Measurements from ENCODE around the gene HMG20A. TPM values are rescaled to one million over a fixed set of nuclear protein-coding genes. Genes with fewer than 3 reads are reported as not detected.

The HMG20A gene
- polyA plus RNA-seq, 1 donor from 2014 or later: 52.2 TPM

DNA sequence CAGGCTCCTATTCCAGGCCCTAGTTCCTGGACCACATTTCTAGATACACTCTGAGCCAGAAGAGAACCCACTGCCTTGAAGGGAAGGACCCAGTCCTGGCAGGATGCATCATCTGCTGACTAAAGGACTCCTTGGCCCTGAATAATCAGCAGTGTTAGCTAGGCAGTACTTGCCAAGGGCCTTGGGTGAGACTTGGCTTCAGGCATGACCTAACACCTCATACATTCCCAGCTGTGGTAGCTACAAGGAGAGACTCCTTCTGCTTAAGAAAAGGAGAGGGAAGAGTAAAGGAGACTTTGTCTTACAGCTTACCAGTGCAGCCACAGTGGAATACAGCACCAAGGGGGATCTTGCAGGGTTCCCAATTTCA lies 27.2 kb upstream of the HMG20A start:
- Histone ChIP-seq H3K9ac (ENCODE audit: low read length) (no peak overlapping the region), H2AFZ (ENCODE audit: low read depth, low read length) (no peak overlapping the region), H3K27ac (ENCODE audit: low read length) (no peak overlapping the region), H3K4me2 (ENCODE audit: low read length) (no peak overlapping the region), H3F3A (ENCODE audit: insufficient read depth, low read length, poor library complexity, severe bottlenecking) (no peaks in the 10 kb centered on the region), H4K20me1 (ENCODE audit: insufficient read depth) (no peaks in the 10 kb centered on the region), H3K27me3 (ENCODE audit: insufficient read depth, low read depth, low read length) (no peaks in the 10 kb centered on the region), H3K79me2 (replicated peaks; ENCODE audit: insufficient read depth, low read length) (no peaks in the 10 kb centered on the region), H3K9me2 (ENCODE audit: insufficient read depth, low read length) (no peaks in the 10 kb centered on the region), H3K9me3 (ENCODE audit: low read length) (peaks cover 4% of the 10 kb centered on the region), H3K4me3 (ENCODE audit: low read length) (no peak overlapping the region), H3K36me3 (ENCODE audit: insufficient read depth, low read length) (no peaks in the 10 kb centered on the region)
- TF ChIP-seq TAF1 (IDR thresholded peaks at IDR 0.05; ENCODE audit: low read depth) (no peak), SMC3 (conservative IDR thresholded peaks at IDR 0.05; ENCODE audit: poor library complexity) (no peak), EP300 (conservative IDR thresholded peaks at IDR 0.05; ENCODE audit: poor library complexity, severe bottlenecking) (no peak), MXI1 (conservative IDR thresholded peaks at IDR 0.05; ENCODE audit: poor library complexity, severe bottlenecking) (no peak), POLR2AphosphoS5 (IDR thresholded peaks at IDR 0.05) (no peak), RAD21 (conservative IDR thresholded peaks at IDR 0.05) (no peak), EZH2 (IDR thresholded peaks at IDR 0.05; ENCODE audit: borderline replicate concordance, insufficient read depth, low read length, poor library complexity, severe bottlenecking) (no peak)
- TF ChIP-seq, protein P1, sequence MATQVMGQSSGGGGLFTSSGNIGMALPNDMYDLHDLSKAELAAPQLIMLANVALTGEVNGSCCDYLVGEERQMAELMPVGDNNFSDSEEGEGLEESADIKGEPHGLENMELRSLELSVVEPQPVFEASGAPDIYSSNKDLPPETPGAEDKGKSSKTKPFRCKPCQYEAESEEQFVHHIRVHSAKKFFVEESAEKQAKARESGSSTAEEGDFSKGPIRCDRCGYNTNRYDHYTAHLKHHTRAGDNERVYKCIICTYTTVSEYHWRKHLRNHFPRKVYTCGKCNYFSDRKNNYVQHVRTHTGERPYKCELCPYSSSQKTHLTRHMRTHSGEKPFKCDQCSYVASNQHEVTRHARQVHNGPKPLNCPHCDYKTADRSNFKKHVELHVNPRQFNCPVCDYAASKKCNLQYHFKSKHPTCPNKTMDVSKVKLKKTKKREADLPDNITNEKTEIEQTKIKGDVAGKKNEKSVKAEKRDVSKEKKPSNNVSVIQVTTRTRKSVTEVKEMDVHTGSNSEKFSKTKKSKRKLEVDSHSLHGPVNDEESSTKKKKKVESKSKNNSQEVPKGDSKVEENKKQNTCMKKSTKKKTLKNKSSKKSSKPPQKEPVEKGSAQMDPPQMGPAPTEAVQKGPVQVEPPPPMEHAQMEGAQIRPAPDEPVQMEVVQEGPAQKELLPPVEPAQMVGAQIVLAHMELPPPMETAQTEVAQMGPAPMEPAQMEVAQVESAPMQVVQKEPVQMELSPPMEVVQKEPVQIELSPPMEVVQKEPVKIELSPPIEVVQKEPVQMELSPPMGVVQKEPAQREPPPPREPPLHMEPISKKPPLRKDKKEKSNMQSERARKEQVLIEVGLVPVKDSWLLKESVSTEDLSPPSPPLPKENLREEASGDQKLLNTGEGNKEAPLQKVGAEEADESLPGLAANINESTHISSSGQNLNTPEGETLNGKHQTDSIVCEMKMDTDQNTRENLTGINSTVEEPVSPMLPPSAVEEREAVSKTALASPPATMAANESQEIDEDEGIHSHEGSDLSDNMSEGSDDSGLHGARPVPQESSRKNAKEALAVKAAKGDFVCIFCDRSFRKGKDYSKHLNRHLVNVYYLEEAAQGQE (IDR thresholded peaks at IDR 0.05; ENCODE audit: borderline replicate concordance): no peak
- TF ChIP-seq, protein P2, sequence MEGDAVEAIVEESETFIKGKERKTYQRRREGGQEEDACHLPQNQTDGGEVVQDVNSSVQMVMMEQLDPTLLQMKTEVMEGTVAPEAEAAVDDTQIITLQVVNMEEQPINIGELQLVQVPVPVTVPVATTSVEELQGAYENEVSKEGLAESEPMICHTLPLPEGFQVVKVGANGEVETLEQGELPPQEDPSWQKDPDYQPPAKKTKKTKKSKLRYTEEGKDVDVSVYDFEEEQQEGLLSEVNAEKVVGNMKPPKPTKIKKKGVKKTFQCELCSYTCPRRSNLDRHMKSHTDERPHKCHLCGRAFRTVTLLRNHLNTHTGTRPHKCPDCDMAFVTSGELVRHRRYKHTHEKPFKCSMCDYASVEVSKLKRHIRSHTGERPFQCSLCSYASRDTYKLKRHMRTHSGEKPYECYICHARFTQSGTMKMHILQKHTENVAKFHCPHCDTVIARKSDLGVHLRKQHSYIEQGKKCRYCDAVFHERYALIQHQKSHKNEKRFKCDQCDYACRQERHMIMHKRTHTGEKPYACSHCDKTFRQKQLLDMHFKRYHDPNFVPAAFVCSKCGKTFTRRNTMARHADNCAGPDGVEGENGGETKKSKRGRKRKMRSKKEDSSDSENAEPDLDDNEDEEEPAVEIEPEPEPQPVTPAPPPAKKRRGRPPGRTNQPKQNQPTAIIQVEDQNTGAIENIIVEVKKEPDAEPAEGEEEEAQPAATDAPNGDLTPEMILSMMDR (IDR thresholded peaks at IDR 0.05; ENCODE audit: poor library complexity, severe bottlenecking): no peak

DNA sequence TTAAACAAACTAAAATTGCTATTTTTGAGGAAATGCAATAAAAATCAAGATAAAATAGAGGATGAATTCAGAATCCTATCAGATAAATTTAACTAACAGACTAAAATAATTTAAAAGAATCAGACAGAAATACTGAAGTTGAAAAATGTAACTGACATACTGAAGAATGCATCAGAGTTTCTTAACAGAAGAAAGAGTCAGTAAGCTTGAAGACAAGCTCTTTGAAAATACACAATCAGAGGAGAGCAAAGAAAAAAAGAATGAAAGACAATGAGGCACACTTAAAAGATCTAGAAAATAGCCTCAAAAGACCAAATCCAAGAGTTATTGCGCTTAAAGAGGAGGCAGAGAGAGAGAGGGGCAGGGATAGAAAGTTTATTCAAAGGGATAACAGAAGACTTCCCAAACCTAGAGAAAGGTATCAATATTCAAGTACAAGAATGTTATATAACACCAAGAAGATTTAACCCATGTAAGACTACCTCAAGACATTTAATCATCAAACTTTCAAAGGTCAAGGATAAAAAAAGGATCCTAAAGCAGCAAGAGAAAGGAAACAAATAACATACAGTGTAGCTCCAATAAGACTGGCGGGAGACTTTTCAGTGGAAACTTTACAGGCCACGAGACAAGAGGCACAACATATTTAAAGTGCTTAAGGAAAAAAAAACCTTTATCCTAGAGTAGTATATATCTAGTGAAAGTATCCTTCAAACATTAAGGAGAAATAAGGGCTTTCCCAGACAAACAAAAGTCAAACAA lies 25.5 kb upstream of the HMG20A start:
- H3K36me3 ChIP-seq (ENCODE audit: insufficient read depth, low read length): no peaks in the 10 kb centered on the region
- no peaks in the 10 kb centered on the region for H3K27me3 ChIP-seq (ENCODE audit: insufficient read depth, low read depth, low read length)
- H3K9me2 ChIP-seq (ENCODE audit: insufficient read depth, low read length): no peaks in the 10 kb centered on the region
- H3K4me2 ChIP-seq (ENCODE audit: low read length): no peak overlapping the region
- no peaks in the 10 kb centered on the region for H3F3A ChIP-seq (ENCODE audit: insufficient read depth, low read length, poor library complexity, severe bottlenecking)
- H3K9ac ChIP-seq (ENCODE audit: low read length): no peak overlapping the region
- peaks cover 4% of the 10 kb centered on the region for H3K9me3 ChIP-seq (ENCODE audit: low read length)
- no peak for TF ChIP-seq EP300 (conservative IDR thresholded peaks at IDR 0.05; ENCODE audit: poor library complexity, severe bottlenecking)
- TF ChIP-seq, protein P1 (IDR thresholded peaks at IDR 0.05; ENCODE audit: borderline replicate concordance): no peak
- TF ChIP-seq RAD21 (conservative IDR thresholded peaks at IDR 0.05): no peak
- TF ChIP-seq, protein P2 (IDR thresholded peaks at IDR 0.05; ENCODE audit: poor library complexity, severe bottlenecking): no peak
- TF ChIP-seq EZH2 (IDR thresholded peaks at IDR 0.05; ENCODE audit: borderline replicate concordance, insufficient read depth, low read length, poor library complexity, severe bottlenecking): no peak
- TF ChIP-seq SMC3 (conservative IDR thresholded peaks at IDR 0.05; ENCODE audit: poor library complexity): no peak
- no peak overlapping the region for H3K4me3 ChIP-seq (ENCODE audit: low read length)
- no peak overlapping the region for H2AFZ ChIP-seq (ENCODE audit: low read depth, low read length)
- H3K79me2 ChIP-seq (replicated peaks; ENCODE audit: insufficient read depth, low read length): peaks cover 3% of the 10 kb centered on the region
- H4K20me1 ChIP-seq (ENCODE audit: insufficient read depth): no peaks in the 10 kb centered on the region
- no peak overlapping the region for H3K27ac ChIP-seq (ENCODE audit: low read length)
